Fibroblast of villous mesenchyme (primary cell): ENCODE results near the gene GABRA1. TPM values are rescaled to one million over a fixed set of nuclear protein-coding genes. Genes with fewer than 3 reads are reported as not detected.

ENCODE experiments used
- DNase-seq: peaks from one replicate; pipeline ENCODE4 v3.0.0-alpha.2; 2010; ENCODE audit warnings: low read depth
- H3K4me3 ChIP-seq: 2 replicates; pipeline ENCODE4 v1.5.1; 2011; ENCODE audit warnings: low read depth, mild to moderate bottlenecking, low read length
- CTCF ChIP-seq: IDR thresholded peaks from 2 replicates; pipeline ENCODE4 v1.5.1; 2012; ENCODE audit warnings: low read depth, mild to moderate bottlenecking, low read length; ENCODE audit not compliant: insufficient read depth
- total RNA-seq: library from RNA; depleted of rRNA; stranded (reverse); fragments of >200 nt; gene quantifications from 2 replicates; pipeline ENCODE4 v1.2.3, GENCODE V29; 2012

Gene GABRA1
- total RNA-seq, 1 donor: not detected

- TF ChIP-seq CTCF: no peak
- H3K4me3 ChIP-seq: no peak overlapping the region
- DNase-seq: no peak
Observed at GRCh38 chr5:161857358-161857757, 9.4 kb downstream of the GABRA1 start.

- H3K4me3 ChIP-seq: no peak overlapping the region
- TF ChIP-seq CTCF: no peak
- DNase-seq: no peak
Observed at GRCh38 chr5:161863259-161863658, 15.3 kb downstream of the GABRA1 start.

DNA sequence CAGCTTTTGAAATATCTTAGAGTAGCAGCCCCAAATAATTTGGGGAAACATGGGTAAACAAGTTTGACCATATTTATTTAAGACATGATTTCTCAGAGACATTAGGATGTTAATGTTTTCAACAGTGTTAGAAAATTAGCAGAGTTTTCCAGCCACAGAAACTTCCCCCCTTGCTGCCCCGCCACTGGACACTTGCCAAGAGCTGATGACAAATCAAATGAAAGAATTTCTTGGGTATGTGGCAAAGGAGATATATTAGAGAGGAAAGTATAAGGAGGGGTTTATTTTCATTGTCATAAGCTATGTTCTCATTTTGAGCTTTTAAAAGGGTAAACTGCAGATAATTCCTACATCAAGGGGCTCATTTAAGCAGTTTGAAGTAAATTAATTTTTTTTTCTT is 15.9 kb downstream of the GABRA1 start:
- no peak for DNase-seq
- TF ChIP-seq CTCF: no peak
- no peak overlapping the region for H3K4me3 ChIP-seq

DNA sequence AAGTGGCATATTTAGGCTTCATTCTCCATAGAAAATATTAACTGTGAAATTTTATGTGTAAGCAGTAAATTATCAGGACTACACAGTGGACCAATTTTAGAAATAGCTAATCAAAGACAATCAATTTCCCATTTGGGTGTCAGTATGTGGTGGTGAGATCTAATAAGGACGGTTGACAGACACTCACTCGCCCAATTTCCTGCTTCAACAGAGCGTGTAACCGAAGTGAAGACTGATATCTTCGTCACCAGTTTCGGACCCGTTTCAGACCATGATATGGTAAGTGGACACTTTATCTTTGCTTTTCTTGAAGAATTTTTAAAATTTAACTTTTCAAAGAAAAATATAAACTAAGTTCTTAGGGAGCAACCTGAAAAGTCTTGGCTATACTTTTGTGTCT is 17.6 kb downstream of the GABRA1 start:
- DNase-seq: no peak
- no peak overlapping the region for H3K4me3 ChIP-seq
- no peak for TF ChIP-seq CTCF

DNA sequence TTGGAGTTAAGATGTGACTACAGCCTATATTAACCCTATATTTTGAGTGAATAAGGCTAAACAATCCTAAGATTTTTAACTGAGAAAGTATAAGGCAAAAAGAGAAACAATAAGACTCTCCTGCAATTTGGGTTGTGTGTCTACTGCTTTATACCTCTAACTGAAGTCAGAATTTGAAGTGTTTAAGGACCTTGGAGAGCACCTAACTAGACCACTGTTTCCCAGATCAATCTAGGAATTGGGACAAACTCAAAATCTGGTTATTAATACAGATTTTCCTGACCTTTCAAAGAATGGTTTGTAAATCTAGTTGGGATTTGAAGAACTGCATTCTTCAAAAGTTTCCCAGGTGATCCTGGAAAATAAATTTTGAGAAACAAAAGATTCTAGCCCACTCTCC is 42.1 kb downstream of the GABRA1 start:
- H3K4me3 ChIP-seq: no peak overlapping the region
- TF ChIP-seq CTCF: no peak
- no peak for DNase-seq

DNA sequence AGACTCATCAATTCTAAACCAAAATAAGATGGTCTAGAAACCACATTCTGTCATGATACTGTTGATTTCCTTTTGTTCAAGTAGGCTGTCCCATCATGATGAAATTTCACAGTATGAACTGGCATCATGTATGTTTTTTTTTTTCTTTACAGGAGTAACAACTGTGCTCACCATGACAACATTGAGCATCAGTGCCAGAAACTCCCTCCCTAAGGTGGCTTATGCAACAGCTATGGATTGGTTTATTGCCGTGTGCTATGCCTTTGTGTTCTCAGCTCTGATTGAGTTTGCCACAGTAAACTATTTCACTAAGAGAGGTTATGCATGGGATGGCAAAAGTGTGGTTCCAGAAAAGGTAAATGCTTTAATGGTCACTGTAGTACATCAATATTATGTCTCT is 47.6 kb downstream of the GABRA1 start:
- no peak for TF ChIP-seq CTCF
- no peak for DNase-seq
- H3K4me3 ChIP-seq: no peak overlapping the region

DNA sequence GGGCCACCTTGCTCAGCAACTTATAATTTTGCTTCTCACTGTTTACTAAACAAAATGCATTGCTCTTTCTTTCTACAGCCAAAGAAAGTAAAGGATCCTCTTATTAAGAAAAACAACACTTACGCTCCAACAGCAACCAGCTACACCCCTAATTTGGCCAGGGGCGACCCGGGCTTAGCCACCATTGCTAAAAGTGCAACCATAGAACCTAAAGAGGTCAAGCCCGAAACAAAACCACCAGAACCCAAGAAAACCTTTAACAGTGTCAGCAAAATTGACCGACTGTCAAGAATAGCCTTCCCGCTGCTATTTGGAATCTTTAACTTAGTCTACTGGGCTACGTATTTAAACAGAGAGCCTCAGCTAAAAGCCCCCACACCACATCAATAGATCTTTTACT is 49.1 kb downstream of the GABRA1 start:
- no peak for TF ChIP-seq CTCF
- no peak for DNase-seq
- no peak overlapping the region for H3K4me3 ChIP-seq
